Measurements from ENCODE around the gene OPCML. TPM values are rescaled to one million over a fixed set of nuclear protein-coding genes. Genes with fewer than 3 reads are reported as not detected.

Gene OPCML
- total RNA-seq, 1 experiment from 2014 or later: 0.13 TPM

DNA sequence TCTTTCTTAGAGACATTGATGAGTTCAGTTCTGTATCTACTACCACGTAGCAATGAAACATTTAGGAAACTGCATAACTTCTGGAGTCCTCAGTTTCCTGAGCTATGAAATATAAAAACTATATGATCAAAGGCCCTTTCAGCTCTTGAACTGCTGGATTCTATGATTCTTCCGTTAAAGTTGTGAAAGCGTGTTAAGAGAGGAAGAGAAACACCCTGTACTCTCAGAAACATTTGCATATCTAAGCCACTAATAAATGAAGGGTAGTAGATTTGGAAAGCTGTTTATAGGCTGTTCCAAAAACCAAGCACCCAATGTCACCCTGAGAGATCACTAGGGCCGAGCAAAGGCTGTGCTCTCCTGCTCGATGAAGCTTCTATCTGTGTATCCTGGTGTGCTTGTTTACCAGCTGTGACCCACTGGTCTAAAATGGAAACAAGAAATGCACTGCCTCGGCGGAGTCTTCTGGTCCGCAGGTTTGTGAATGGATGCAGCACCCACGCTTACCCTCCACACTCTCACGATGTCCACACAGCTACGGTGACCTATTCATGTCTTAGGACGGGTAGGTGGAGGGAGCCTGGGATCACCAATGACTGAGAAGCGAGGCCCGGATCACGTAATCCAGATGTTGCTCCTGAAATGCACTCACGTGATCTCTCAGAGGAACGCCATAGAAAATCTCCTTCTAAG lies 325.8 kb downstream of the OPCML start:
- no peak for DNase-seq (ENCODE audit: low spot score)
- no peak for TF ChIP-seq EZH2 (IDR thresholded peaks at IDR 0.05; ENCODE audit: borderline replicate concordance, low read depth, low read length, poor library complexity, severe bottlenecking)
- TF ChIP-seq, protein P1, sequence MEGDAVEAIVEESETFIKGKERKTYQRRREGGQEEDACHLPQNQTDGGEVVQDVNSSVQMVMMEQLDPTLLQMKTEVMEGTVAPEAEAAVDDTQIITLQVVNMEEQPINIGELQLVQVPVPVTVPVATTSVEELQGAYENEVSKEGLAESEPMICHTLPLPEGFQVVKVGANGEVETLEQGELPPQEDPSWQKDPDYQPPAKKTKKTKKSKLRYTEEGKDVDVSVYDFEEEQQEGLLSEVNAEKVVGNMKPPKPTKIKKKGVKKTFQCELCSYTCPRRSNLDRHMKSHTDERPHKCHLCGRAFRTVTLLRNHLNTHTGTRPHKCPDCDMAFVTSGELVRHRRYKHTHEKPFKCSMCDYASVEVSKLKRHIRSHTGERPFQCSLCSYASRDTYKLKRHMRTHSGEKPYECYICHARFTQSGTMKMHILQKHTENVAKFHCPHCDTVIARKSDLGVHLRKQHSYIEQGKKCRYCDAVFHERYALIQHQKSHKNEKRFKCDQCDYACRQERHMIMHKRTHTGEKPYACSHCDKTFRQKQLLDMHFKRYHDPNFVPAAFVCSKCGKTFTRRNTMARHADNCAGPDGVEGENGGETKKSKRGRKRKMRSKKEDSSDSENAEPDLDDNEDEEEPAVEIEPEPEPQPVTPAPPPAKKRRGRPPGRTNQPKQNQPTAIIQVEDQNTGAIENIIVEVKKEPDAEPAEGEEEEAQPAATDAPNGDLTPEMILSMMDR (conservative IDR thresholded peaks at IDR 0.05; ENCODE audit: low read depth, low read length): no peak
- no peaks in the 10 kb centered on the region for H3K4me1 ChIP-seq (ENCODE audit: insufficient read depth, low read length, poor library complexity, severe bottlenecking)
- intact Hi-C loops (cut with micrococcal nuclease; ENCODE audit: unreplicated experiment): no loop called here
- peaks cover 4% of the 10 kb centered on the region for H3K9me3 ChIP-seq (ENCODE audit: low read depth, low read length, poor library complexity, severe bottlenecking)
- no peaks in the 10 kb centered on the region for H3K36me3 ChIP-seq (ENCODE audit: insufficient read depth, low read length, poor library complexity, severe bottlenecking)
- no peak overlapping the region for H3K4me3 ChIP-seq (ENCODE audit: low read depth, low read length, poor library complexity, severe bottlenecking)
- no TSS peak for BruUV-seq (replicated peaks)
- ChIA-PET CTCF (no interaction called here), POLR2A (ENCODE audit: low non-redundant PET) (no interaction called here)
- no peak overlapping the region for H3K27ac ChIP-seq (ENCODE audit: low read depth, low read length, poor library complexity, severe bottlenecking)
- H3K27me3 ChIP-seq (replicated peaks; ENCODE audit: insufficient read depth, low read depth, low read length, poor library complexity): no peaks in the 10 kb centered on the region

- Histone ChIP-seq H3K4me1 (ENCODE audit: insufficient read depth, low read length, poor library complexity, severe bottlenecking) (no peaks in the 10 kb centered on the region), H3K27me3 (replicated peaks; ENCODE audit: insufficient read depth, low read depth, low read length, poor library complexity) (no peaks in the 10 kb centered on the region), H3K36me3 (ENCODE audit: insufficient read depth, low read length, poor library complexity, severe bottlenecking) (no peaks in the 10 kb centered on the region), H3K27ac (ENCODE audit: low read depth, low read length, poor library complexity, severe bottlenecking) (no peak overlapping the region), H3K4me3 (ENCODE audit: low read depth, low read length, poor library complexity, severe bottlenecking) (no peak overlapping the region), H3K9me3 (ENCODE audit: low read depth, low read length, poor library complexity, severe bottlenecking) (peaks cover 4% of the 10 kb centered on the region)
- intact Hi-C loops (cut with micrococcal nuclease; ENCODE audit: unreplicated experiment): no loop called here
- no peak for DNase-seq (ENCODE audit: low spot score)
- ChIA-PET POLR2A (ENCODE audit: low non-redundant PET) (no interaction called here), CTCF (no interaction called here)
- no peak for TF ChIP-seq EZH2 (IDR thresholded peaks at IDR 0.05; ENCODE audit: borderline replicate concordance, low read depth, low read length, poor library complexity, severe bottlenecking)
- TF ChIP-seq, protein P1 (conservative IDR thresholded peaks at IDR 0.05; ENCODE audit: low read depth, low read length): no peak
- BruUV-seq (replicated peaks): no TSS peak
Measured at GRCh38 chr11:133204158-133204557, 328.1 kb downstream of the OPCML start.

- POLR2A ChIA-PET (ENCODE audit: low non-redundant PET): no interaction called here
- peaks cover 4% of the 10 kb centered on the region for H3K9me3 ChIP-seq (ENCODE audit: low read depth, low read length, poor library complexity, severe bottlenecking)
- no peak for TF ChIP-seq EZH2 (IDR thresholded peaks at IDR 0.05; ENCODE audit: borderline replicate concordance, low read depth, low read length, poor library complexity, severe bottlenecking)
- TF ChIP-seq, protein P1 (conservative IDR thresholded peaks at IDR 0.05; ENCODE audit: low read depth, low read length): no peak
- BruUV-seq (replicated peaks): no TSS peak
- no peaks in the 10 kb centered on the region for H3K4me1 ChIP-seq (ENCODE audit: insufficient read depth, low read length, poor library complexity, severe bottlenecking)
- no peaks in the 10 kb centered on the region for H3K36me3 ChIP-seq (ENCODE audit: insufficient read depth, low read length, poor library complexity, severe bottlenecking)
- CTCF ChIA-PET: no interaction called here
- DNase-seq (ENCODE audit: low spot score): no peak
- intact Hi-C loops (cut with micrococcal nuclease; ENCODE audit: unreplicated experiment): no loop called here
- no peaks in the 10 kb centered on the region for H3K27me3 ChIP-seq (replicated peaks; ENCODE audit: insufficient read depth, low read depth, low read length, poor library complexity)
- no peak overlapping the region for H3K27ac ChIP-seq (ENCODE audit: low read depth, low read length, poor library complexity, severe bottlenecking)
- H3K4me3 ChIP-seq (ENCODE audit: low read depth, low read length, poor library complexity, severe bottlenecking): no peak overlapping the region
Measured at GRCh38 chr11:133202816-133203215, 329.5 kb downstream of the OPCML start.

All from A673 (cell line).